Esophagus muscularis mucosa (tissue), 3 donors: ENCODE measurements around the gene TMX4.

Experiments used
- CTCF ChIP-seq, 3 experiments: fragments of 200-600 bp in 2 of 3; fragments of 450-650 bp in 1 of 3; sonication (generic) in 2 of 3; IDR thresholded peaks; one replicate each; pipeline ENCODE4 v1.5.1; 2017 to 2019; ENCODE audit warnings: antibody characterized with exemption in 3 of 3, mild to moderate bottlenecking in 2 of 3, moderate library complexity in 1 of 3
- POLR2A ChIP-seq: fragments of 450-650 bp; IDR thresholded peaks from one replicate; pipeline ENCODE4 v1.6.1; 2017; ENCODE audit warnings: antibody characterized with exemption, moderate library complexity, mild to moderate bottlenecking, low read depth

GRCh38 chr20:8036771-8037170 is 17.2 kb upstream of the TMX4 start:
- TF ChIP-seq CTCF (IDR thresholded peaks at IDR 0.05) (no peak), POLR2A (no peak)
